HepG2 (cell line): ENCODE data around the gene MAPK14. TPM values are rescaled to one million over a fixed set of nuclear protein-coding genes. Genes with fewer than 3 reads are reported as not detected.

Experiments used
- ATAC-seq: fragments of 200-7000 bp; cut with Tn5 transposase; 3 replicates; pipeline ENCODE4 v1.9.1; 2020; ENCODE audit warnings: mild to moderate bottlenecking, moderate library complexity
- BruUV-seq: library from RNA; stranded (reverse); fragments of 400-500 nt; replicated peaks from 2 replicates; lab custom pipeline; 2021; lab: Mats Ljungman, UMichigan
- CTCF ChIA-PET: fragments of 300-600 bp; formaldehyde crosslinking; extraction: SDS; loops from one replicate; lab custom pipeline; 2021; ENCODE audit warnings: low total read pairs, inconsistent platforms, low intra/inter-chr PET ratio; lab: Yijun Ruan, JAX
- POLR2A ChIA-PET: fragments of 350-600 bp; sonication (Branson Sonifier 250); formaldehyde crosslinking; loops from one replicate; lab custom pipeline; 2020; ENCODE audit warnings: antibody characterized with exemption, inconsistent platforms; lab: Yijun Ruan, JAX
- DNase-seq: peaks from one replicate; pipeline ENCODE4 v3.0.0-alpha.2; 2015; ENCODE audit warnings: low spot score
- FAIRE-seq: peaks from 3 replicates; lab custom pipeline; 2011; peaks lifted over from hg19 to GRCh38; lab: Jason Lieb, UNC
- H2AFZ ChIP-seq: one replicate; pipeline ENCODE4 v1.6.1; 2011; ENCODE audit warnings: low read length, inconsistent platforms
- H3K27ac ChIP-seq: fragments of 300-600 bp; 3 replicates; pipeline ENCODE4 v1.8.0; 2011; ENCODE audit warnings: mixed run types, mild to moderate bottlenecking, mixed read lengths, low read length, inconsistent platforms; ENCODE audit not compliant: insufficient read depth; ENCODE audit errors: extremely low read length
- H3K27me3 ChIP-seq, 2 experiments: fragments of 200-600 bp in 1 of 2; 2 replicates in 1 of 2; 3 replicates in 1 of 2; pipeline versions ENCODE4 v1.6.0 to v1.8.0; 2011; ENCODE audit warnings: low read length in 2 of 2, mild to moderate bottlenecking in 2 of 2, moderate library complexity in 2 of 2, inconsistent platforms in 1 of 2; ENCODE audit not compliant: insufficient read depth in 2 of 2, control insufficient read depth in 1 of 2
- H3K36me3 ChIP-seq, 2 experiments: fragments of 200-600 bp in 1 of 2; replicated peaks in 1 of 2; 2 replicates in 1 of 2; 3 replicates in 1 of 2; pipeline versions ENCODE4 v1.5.1 to v1.8.0; 2011; ENCODE audit warnings: low read length in 2 of 2, inconsistent platforms in 1 of 2; ENCODE audit not compliant: insufficient read depth in 2 of 2, control insufficient read depth in 1 of 2
- H3K4me1 ChIP-seq: 2 replicates; pipeline ENCODE4 v1.5.1; 2012; ENCODE audit warnings: low read length, inconsistent platforms; ENCODE audit not compliant: insufficient read depth
- H3K4me2 ChIP-seq: 2 replicates; pipeline ENCODE4 v1.6.0; 2011; ENCODE audit warnings: low read depth, low read length, inconsistent platforms
- H3K4me3 ChIP-seq, 3 experiments: fragments of 200-600 bp in 1 of 3; sonication (generic), shearing (Covaris generic) in 1 of 3; replicated peaks in 1 of 3; 2 replicates each; pipeline ENCODE4 v1.5.1; 2011 to 2016; ENCODE audit warnings: low read length in 3 of 3, inconsistent platforms in 2 of 3, low read depth in 2 of 3, mild to moderate bottlenecking in 2 of 3, control low read depth in 1 of 3, mixed read lengths in 1 of 3; ENCODE audit not compliant: insufficient read depth in 1 of 3
- H3K79me2 ChIP-seq: one replicate; pipeline ENCODE4 v1.6.1; 2011; ENCODE audit warnings: low read length, inconsistent platforms; ENCODE audit not compliant: insufficient read depth
- H3K9ac ChIP-seq: 2 replicates; pipeline ENCODE4 v1.6.0; 2011; ENCODE audit warnings: mild to moderate bottlenecking, low read depth, low read length, inconsistent platforms; ENCODE audit not compliant: insufficient read depth
- H3K9me3 ChIP-seq: 2 replicates; pipeline ENCODE4 v1.5.1; 2012; ENCODE audit warnings: mild to moderate bottlenecking, low read length
- H4K20me1 ChIP-seq: 2 replicates; pipeline ENCODE4 v1.6.0; 2011; ENCODE audit warnings: inconsistent platforms, mild to moderate bottlenecking, low read length, moderate library complexity; ENCODE audit not compliant: insufficient read depth
- CENPT ChIP-seq: sonication (generic); formaldehyde crosslinking; IDR thresholded peaks from 2 replicates; pipeline ENCODE4 v1.8.0; 2022; ENCODE audit warnings: low read depth, mild to moderate bottlenecking, moderate library complexity, missing genetic modification reagents
- FOXK2 ChIP-seq: fragments of 450-650 bp; IDR thresholded peaks from 2 replicates; pipeline ENCODE4 v1.6.1; 2016
- KMT2B ChIP-seq: IDR thresholded peaks from 2 replicates; pipeline ENCODE4 v1.6.1; 2016; ENCODE audit warnings: missing genetic modification reagents, missing compliant biosample characterization
- MAF1 ChIP-seq: sonication (generic); formaldehyde crosslinking; IDR thresholded peaks from 2 replicates; pipeline ENCODE4 v1.5.0; 2020; ENCODE audit warnings: missing genetic modification reagents, borderline replicate concordance
- PAF1 ChIP-seq: IDR thresholded peaks from 2 replicates; pipeline ENCODE4 v1.6.1; 2016; ENCODE audit warnings: missing genetic modification reagents, missing compliant biosample characterization
- SMAD1 ChIP-seq: sonication (generic); formaldehyde crosslinking; IDR thresholded peaks from 2 replicates; pipeline ENCODE4 v1.4.0; 2020; ENCODE audit warnings: missing genetic modification reagents, low read depth, mild to moderate bottlenecking, borderline replicate concordance
- SMC3 ChIP-seq: IDR thresholded peaks from 2 replicates; pipeline ENCODE4 v1.6.1; 2011; ENCODE audit warnings: low read length, improper control_type of control experiment
- TP53 ChIP-seq: sonication (generic); formaldehyde crosslinking; conservative IDR thresholded peaks from 2 replicates; pipeline ENCODE4 v1.4.0; 2020; ENCODE audit warnings: missing genetic modification reagents
- ZNF124 ChIP-seq: sonication (generic); formaldehyde crosslinking; IDR thresholded peaks from 2 replicates; pipeline ENCODE4 v1.4.0; 2020; ENCODE audit warnings: missing genetic modification reagents
- ZNF331 ChIP-seq: sonication (generic); formaldehyde crosslinking; IDR thresholded peaks from 2 replicates; pipeline ENCODE4 v1.4.0; 2020; ENCODE audit warnings: missing genetic modification reagents
- ZNF44 ChIP-seq: sonication (generic); formaldehyde crosslinking; IDR thresholded peaks from 2 replicates; pipeline ENCODE4 v1.5.1; 2020; ENCODE audit warnings: mild to moderate bottlenecking, missing genetic modification reagents
- WGBS: methylation state at CpG from one replicate; pipeline ENCODE4 v1.1.6; 2017; ENCODE audit warnings: low lambda C conversion rate; 5-methylcytosine and 5-hydroxymethylcytosine counted together
- in situ Hi-C: cut with HindIII; loops from 2 replicates; pipeline ENCODE4 v1.10.0; 2017; ENCODE audit warnings: low pct_unique_long_range_greater_than_20kb; ENCODE audit not compliant: extremely low pct_ligation_motif_present
- intact Hi-C: fragments of 100-400 bp; cut with micrococcal nuclease; formaldehyde crosslinking; loops from one replicate; pipeline ENCODE4 v1.10.0; 2022; ENCODE audit not compliant: unreplicated experiment
- polyA plus RNA-seq, 8 experiments: library from polyadenylated mRNA; depleted of rRNA in 3 of 8; stranded (reverse) in 7 of 8; unstranded in 1 of 8; fragments of >200 nt; fragmentation: Illumina TruSeq in 4 of 8; extraction: Trizol in 4 of 8; gene quantifications; 2 replicates each; pipeline versions ENCODE4 v1.2.1 to v1.2.3, GENCODE V29; 2011 to 2016; ENCODE audit warnings: low read depth in 4 of 8, missing spikeins in 1 of 8, mixed read lengths in 1 of 8; ENCODE audit not compliant: insufficient read depth in 1 of 8
- total RNA-seq, 5 experiments: library from RNA; depleted of rRNA; stranded (reverse); fragments of >200 nt; fragmentation: Illumina TruSeq; extraction: Trizol; gene quantifications; 2 replicates each; pipeline ENCODE4 v1.2.3, GENCODE V29; 2016; ENCODE audit warnings: low read depth in 1 of 5
- TF ChIP-seq, protein P1 (sequence below): sonication (generic); formaldehyde crosslinking; IDR thresholded peaks from 2 replicates; pipeline ENCODE4 v1.5.0; 2020; ENCODE audit warnings: missing genetic modification reagents, mild to moderate bottlenecking, borderline replicate concordance
- TF ChIP-seq, protein P2 (sequence below): sonication (generic); formaldehyde crosslinking; IDR thresholded peaks from 2 replicates; pipeline ENCODE4 v1.4.0; 2020; ENCODE audit warnings: missing genetic modification reagents

Gene MAPK14
- total and polyA plus RNA-seq, 2 of the 13 experiments (the other 11 are each of a cell fraction or from before 2014, with no cell fraction given): 66.3 to 67.3 TPM

DNA sequence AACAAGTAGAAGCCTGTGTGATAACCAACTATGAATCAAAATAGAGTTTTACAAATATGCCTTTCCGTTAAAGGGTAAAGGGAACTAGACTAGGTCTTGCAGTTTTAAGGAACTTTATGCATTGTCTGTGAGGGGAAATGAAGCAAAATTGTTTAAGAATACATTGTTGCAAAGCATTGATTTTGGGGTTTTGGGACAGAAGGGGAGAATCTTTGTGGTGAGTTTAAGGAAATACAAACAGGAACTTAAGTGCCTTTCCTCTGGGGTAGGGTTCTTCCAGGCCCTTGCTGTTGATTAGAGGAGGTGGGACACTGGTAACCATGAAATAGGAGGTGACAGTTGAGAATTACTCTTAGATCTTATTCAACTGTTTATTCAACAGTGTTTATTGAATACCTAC lies 4.7 kb downstream of the MAPK14 start:
- H2AFZ ChIP-seq: no peak overlapping the region
- H3K4me1 ChIP-seq: peaks cover 49% of the 10 kb centered on the region
- no peak for TF ChIP-seq SMAD1 (CRISPR knock-in tag)
- TF ChIP-seq SMC3: no peak
- no peak for TF ChIP-seq PAF1 (CRISPR knock-in tag)
- no peak for TF ChIP-seq ZNF331 (CRISPR knock-in tag)
- TF ChIP-seq, protein P1, sequence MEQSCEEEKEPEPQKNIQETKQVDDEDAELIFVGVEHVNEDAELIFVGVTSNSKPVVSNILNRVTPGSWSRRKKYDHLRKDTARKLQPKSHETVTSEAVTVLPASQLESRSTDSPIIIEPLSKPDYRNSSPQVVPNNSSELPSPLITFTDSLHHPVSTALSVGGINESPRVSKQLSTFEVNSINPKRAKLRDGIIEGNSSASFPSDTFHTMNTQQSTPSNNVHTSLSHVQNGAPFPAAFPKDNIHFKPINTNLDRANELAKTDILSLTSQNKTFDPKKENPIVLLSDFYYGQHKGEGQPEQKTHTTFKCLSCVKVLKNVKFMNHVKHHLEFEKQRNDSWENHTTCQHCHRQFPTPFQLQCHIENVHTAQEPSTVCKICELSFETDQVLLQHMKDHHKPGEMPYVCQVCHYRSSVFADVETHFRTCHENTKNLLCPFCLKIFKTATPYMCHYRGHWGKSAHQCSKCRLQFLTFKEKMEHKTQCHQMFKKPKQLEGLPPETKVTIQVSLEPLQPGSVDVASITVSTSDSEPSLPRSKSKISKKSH: no peak
- TF ChIP-seq ZNF124 (CRISPR knock-in tag): no peak
- TF ChIP-seq TP53 (CRISPR knock-in tag): no peak
- TF ChIP-seq MAF1 (CRISPR knock-in tag): no peak
- no peak for TF ChIP-seq FOXK2
- TF ChIP-seq ZNF44: no peak
- no peak for TF ChIP-seq KMT2B (CRISPR knock-in tag)
- TF ChIP-seq CENPT (CRISPR knock-in tag): no peak
- TF ChIP-seq, protein P2, sequence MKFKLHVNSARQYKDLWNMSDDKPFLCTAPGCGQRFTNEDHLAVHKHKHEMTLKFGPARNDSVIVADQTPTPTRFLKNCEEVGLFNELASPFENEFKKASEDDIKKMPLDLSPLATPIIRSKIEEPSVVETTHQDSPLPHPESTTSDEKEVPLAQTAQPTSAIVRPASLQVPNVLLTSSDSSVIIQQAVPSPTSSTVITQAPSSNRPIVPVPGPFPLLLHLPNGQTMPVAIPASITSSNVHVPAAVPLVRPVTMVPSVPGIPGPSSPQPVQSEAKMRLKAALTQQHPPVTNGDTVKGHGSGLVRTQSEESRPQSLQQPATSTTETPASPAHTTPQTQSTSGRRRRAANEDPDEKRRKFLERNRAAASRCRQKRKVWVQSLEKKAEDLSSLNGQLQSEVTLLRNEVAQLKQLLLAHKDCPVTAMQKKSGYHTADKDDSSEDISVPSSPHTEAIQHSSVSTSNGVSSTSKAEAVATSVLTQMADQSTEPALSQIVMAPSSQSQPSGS (CRISPR knock-in tag): no peak
- TF ChIP-seq, all 625 proteins: peak for 0
- intact Hi-C loops (no loop called here), in situ Hi-C loops (no loop called here)
- no peaks in the 10 kb centered on the region; a peak in 1 of 5 replicates for H3K27me3 ChIP-seq
- H3K9me3 ChIP-seq: no peaks in the 10 kb centered on the region
- H3K27ac ChIP-seq: peak overlapping the region; percentile 9
- 92% methylated on average over 1 of the region's 1 CpG for WGBS
- ATAC-seq: no peak
- BruUV-seq: no TSS peak
- peaks cover 0 to 2% of the 10 kb centered on the region in 2 experiments; a peak in 2 of 5 replicates for H3K36me3 ChIP-seq
- peaks cover 95% of the 10 kb centered on the region for H3K79me2 ChIP-seq
- 0 out of 2 replicates have a peak overlapping the region, but pooled peaks have one; percentile 11 for H3K9ac ChIP-seq
- no peak overlapping the region for H3K4me3 ChIP-seq
- FAIRE-seq: no peak
- ChIA-PET POLR2A (interaction anchor here (1.0 kb wide), 1 partner anchor 33 kb away, joined by 3 read pairs; no protein-coding TSS in a partner anchor), CTCF (no interaction called here)
- no peak for DNase-seq
- H3K4me2 ChIP-seq: peak overlapping the region; percentile 37; the same call in 1 of the 2 replicates
- peaks cover 52% of the 10 kb centered on the region for H4K20me1 ChIP-seq
